HG03103 (cell line): ENCODE results near the gene C5orf15.
"Not testable (repeated sequence)": the region's sequence is repeated elsewhere in the genome, so short reads cannot be mapped to it uniquely, and the experiment has no call there.

Source experiments
- ATAC-seq: cut with Tn5 transposase; IDR thresholded peaks from one replicate; pipeline ENCODE4 v1.9.1; 2021; ENCODE audit warnings: low read depth; ENCODE audit not compliant: unreplicated experiment

The C5orf15 gene

GRCh38 chr5:133994297-133994989, 26.0 kb upstream of the C5orf15 start:
- ATAC-seq = no peak

- no peak for ATAC-seq
Measured at GRCh38 chr5:133993185-133993936, 24.9 kb upstream of the C5orf15 start.

DNA sequence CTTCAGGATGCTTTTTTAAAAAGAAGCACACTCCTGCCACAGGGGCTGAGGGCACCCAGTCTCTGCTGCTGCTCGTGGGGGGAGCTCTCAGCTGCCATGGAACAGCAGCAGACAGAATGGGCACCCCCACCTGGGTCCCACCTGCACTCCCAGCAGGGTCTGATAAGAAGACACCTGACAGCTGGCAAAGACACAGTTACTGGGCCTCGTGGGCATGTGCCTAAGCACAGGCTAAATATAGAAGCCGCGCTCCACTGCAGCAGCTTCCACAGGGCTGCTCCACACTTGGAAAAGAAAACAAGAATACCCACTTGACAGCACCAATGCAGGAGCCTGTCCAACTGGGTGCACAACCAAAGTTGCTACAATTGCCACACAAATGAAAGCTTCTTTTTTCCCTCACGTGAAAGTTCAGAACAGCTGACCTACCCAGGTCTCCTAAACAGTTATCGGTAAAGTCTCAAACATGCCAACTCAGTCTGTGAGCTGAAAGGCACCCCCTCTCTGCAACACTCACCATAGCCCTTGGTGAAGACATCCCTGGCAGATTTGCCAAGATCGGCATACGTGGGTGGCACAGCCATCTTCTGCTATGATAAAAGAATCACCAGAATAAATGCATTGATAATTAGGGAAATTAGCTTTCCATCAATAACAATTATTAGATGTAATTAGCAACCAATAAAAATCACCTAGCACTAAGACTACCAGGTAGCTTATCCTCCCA, 24.2 kb upstream of the C5orf15 start:
- ATAC-seq = no peak

DNA sequence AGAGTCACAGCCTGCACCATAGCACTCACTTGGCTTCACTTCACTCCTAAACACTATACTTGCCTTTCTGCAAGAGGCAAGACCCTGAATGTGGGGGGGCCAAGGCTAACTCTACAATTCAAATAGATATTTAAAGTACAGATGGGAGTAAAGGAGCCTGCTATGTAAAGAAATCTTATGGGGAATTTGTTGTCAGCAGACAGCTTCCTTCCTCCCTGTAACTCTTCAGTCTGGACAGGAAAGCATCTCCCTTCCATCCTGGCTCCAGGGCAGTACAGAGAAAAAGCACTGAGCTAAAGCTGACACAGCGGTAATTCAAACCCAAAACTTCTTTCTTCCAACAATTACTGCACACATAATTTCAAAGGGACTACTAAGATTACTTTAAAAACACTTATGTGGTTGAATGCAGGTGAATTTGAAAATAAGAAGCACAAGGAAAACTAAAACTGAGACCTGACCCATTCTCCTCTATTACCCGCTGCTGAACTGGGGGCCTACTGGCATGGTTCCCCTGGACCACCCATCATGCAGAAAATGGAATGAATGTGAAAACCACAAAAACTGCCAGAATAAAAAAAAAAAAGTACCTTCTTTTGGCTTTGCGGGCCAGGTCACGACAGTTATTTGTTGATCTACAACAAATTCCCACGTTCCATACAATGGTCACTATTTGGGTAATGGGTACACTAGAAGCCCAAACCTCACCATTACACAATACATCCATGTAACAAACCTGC, 22.9 kb upstream of the C5orf15 start:
- no peak for ATAC-seq

- no peak for ATAC-seq
Measured at GRCh38 chr5:133990396-133990795, 22.0 kb upstream of the C5orf15 start.

DNA sequence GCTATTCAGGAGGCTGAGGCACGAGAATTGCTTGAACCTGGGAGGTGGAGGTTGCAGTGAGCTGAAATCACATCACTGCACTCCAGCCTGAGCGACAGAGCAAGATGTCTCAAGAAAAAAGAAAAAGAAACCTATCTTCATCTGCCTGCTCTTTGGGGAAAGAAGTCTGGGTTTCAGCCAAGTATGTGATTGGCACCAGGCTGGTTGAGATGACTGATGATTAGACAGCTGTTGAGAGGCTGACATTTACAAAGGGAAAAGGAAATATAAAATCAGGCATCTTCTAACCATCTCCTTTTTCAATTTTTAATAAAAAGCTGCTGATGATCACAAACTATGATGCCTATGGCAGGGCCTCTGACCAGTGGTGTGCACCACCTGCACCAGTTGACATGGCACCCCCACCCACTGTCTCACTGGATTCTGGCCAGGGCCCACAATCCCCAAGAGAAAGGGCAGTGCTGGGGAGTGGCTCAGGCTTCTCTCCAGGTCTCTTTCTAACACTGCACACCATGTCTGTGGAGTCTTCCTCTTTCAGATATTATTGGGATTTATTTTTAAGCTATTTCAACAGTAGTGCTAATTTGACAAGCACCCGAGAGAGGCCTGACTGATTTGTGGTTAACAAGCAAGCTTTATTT, 17.2 kb upstream of the C5orf15 start:
- ATAC-seq = no peak

DNA sequence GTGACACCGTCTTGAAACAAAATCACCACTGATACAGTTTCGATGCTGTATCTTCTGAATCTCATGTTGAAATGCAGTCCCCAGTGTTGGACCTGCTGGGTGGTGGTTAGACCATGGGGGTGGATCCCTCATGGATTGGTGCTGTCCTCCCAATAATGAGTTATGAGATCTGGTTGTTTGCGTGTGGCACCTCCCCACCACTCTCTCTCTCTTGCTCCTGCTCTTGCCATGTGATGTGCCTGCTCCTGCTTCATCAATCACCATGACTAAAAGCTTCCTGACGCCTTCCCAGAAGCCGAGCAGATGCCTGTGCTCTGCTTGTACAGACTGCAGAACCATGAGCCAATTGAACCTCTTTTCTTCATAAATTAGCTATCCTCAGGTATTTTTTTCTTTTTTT, 15.2 kb upstream of the C5orf15 start:
- ATAC-seq = no peak

DNA sequence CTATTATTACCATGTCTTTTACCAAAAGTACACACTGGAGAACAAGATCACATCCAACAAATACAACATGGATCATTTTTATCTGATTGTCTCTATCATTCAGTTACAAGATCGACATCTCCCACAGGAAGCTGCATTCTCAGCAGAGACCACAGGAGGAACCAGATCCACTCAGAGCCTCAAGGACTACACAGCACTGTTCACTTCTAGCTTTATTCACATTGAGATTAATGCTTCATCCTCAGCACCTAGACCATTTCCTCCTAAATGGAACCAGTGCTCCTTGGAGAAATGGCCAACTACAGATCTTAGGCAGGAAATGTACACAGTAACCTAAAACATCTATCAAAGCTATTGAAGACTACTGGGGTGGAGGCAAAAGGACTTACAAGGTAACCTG, 13.3 kb upstream of the C5orf15 start:
- no peak for ATAC-seq

- no peak for ATAC-seq
Measured at GRCh38 chr5:133980652-133981051, 12.2 kb upstream of the C5orf15 start.

GRCh38 chr5:133978943-133979342, 10.5 kb upstream of the C5orf15 start:
- no peak for ATAC-seq

GRCh38 chr5:133977858-133978257, 9.4 kb upstream of the C5orf15 start:
- no peak for ATAC-seq

DNA sequence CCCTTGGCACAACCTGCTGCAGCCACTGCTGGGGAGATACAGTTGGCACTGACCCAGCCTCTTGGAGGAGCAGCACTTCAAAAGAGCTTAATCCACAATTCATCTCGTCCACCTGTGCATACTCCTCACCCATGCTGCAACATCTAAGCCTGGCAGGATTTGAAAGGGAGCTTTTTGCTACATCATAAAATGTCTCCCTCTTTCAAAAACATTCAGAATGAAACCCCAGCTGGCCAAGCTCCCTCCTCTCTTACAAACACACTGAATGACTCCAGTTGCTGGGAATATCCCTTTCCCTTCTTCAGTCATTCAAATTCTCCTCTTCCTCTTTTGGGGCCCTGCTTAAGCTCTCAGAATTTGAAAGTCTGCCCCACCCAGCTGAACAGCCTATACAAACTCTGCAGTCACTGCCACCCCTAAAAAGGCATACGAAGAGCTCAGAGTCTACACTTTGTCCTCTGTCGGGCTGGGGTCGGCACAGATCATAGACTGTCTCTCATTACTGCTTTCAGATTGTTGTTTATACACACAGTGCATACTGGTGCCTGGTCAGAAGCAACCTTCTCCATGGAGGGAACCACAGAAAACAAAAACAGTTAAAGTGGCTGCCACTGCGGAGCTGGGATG, 8.8 kb upstream of the C5orf15 start:
- ATAC-seq = no peak

DNA sequence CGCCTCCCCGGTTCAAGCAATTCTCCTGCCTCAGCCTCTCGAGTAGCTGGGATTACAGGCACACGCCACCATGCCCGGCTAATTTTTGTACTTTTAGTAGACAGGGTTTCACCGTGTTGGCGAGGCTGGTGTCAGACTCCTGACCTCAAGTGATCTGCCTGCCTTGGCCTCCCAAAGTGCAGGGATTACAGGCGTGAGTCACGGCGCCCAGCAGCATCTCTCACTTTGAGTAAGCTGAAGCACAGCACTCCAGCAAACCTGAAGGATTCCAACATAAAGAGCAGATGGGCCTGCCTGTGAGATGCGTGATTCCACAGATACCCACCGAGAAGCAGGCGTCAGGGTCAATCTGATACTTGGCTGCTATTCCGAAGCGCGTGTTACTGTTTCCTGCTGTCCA, 7.1 kb upstream of the C5orf15 start:
- ATAC-seq = not testable (repeated sequence)

- ATAC-seq = no peak
Measured at GRCh38 chr5:133974142-133974541, 5.7 kb upstream of the C5orf15 start.

DNA sequence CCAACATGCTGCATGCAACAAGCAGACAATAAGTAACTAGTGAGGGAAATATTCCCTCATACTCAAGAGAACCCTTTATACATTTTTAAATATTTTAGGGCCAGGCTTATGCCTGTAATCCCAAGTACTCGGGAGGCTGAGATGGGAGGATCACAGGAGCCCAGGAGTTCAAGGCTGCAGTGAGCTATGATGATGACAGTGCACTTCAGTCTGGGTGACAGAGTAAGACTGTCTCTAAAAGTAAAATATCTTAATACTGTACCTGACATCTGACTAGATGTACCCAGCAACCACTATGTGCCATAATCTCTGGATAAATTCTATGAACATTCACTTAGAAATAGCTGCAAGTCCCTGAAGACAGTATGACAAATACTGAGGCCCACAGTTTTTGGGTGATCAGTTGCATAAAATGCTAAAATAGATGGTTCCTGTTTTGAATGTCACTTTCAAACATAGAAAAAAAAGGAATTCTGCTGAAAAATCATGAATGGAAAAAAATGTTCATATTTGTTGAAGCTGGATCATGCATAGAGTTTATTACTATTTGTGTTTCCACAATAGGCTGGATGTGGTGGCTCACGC, 2.0 kb upstream of the C5orf15 start:
- no peak for ATAC-seq

DNA sequence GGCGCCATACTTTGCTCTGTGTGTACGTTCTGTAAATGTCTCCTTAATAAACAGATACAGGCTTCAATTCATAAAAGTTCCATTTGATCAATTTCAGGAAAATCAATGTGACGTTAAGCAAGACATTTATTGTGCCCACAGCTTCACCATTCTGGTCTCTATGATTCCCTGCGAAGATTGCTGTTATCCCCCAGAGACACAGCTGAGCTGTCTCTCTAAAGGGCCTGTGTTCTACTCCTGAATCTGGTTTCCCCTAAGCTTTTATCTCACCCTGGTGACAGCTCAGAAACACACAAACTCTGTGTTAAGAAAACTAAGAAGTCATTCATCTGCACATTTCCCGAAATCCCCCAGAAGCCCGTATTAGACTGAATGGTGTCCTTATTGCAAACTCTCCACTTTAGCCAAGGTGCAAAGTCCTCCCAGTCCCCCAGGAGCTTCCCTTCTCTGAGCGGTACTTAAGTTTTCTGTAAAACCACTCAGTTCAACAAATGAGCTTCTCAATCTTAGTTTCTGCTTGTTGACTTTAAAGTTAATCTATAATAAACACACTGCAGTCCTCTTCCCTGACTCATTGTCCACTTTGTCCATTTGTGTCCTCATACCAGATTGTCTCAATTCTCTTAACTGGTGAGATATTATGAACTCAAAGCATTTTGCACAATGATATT, 1.4 kb upstream of the C5orf15 start:
- ATAC-seq = no peak

DNA sequence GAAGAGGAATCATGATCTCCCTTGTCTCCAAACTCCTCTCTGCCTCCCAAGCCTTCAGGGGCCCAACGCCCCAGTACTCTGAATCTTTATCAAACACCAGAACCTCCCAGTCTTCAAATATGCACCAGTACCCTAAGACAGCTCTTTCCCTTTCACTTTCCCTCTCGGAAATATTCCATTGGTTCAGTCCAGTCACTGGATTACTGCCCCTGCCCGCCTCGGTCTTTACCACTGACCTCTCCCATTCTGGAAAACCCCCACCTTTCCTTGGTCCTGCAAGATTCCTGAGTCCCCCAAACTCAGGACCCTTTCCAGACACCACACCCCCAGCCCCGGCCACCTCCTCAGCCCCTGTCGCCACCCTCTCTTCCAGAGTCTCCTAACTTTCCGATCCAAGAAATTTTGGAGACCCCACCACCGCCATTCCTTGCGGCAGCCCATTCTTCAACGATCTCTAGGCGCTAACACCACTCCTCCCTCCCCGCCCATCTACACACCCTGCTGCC, 674 bp downstream of the C5orf15 start:
- ATAC-seq = no peak

- ATAC-seq = no peak
Measured at GRCh38 chr5:133967124-133967523, 1.3 kb downstream of the C5orf15 start.

- no peak for ATAC-seq
Measured at GRCh38 chr5:133966090-133966489, 2.3 kb downstream of the C5orf15 start.
